ENCODE results near the gene GSDME.

GSDME gene

DNA sequence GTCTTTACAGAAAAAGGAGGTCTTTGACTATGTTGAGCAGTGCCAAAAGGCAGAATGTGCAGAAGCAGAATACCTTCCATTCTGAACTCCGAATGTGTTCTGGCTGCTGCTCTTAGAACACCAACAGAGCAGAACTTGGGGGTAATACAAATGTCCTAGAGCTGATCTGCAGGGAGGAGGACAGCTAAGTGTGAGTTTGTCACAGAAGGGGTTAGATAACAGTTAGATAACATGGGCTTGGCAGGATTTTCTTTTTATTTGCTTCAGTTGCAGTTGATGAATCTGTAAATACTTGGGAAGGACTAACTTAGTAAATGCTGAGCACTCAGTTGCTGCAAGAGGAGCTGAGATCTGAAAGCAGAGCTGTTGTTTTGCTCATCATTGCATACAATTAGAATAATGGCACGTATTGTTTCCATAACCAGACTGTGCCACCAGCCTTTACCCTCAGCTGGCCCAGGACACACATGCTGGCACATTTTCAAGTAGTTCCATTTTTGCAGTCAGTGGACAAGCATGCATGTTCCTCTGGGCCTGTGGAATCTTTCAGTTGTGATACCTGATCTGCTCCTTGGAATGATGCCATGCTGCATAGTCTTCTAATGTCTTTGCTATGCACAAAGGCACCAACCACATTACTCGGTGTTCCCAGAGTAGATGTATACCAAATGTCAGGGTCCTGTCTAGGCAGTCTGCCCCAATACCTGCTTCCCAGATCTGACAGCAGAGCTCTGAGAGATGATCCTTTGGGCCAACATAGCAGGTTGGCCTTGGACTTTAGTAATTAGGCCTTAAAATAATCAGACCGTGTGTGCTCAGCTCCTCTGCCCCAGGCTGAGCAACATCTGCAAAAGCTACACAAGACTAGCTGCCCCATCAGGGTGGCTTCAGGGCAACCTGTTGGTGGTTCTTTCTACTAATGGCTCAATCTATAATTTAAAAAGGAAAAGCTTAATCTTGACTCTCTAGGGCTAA, 55.7 kb downstream of the GSDME start:
- FAIRE-seq = no peak

DNA sequence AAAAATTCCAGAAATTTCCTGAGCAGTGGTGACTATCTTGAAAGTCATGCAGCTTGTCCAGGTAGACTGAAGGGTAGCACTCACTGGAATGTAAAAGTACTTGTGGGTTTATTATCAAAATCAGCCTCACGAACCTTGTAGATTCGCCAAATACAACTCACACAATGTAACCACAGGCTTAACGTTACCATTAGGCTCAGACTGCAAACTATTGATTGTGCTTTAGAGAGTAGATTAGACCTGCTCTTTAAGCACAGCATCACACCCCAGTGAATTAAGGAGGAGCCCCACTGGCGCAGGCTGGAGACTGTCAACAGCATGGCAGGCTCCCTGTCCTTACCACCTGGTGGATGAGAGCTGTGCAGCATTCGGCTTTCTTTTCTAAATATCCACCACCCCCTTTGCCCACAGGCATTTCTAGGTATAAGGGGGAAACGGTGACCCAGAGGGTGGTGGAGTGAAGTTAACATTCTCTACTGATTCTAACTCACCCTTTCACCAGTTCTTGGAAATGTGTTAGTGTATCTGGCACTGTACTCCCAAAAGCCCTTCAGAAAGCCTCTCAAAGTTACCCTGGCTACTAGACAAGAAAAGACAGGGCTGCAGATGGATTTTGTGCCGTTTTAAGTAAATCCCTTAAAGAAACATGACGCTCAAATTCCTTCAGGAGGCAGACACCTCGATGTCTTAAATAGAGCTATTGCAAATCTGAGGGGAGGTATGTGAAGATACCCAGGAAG, 56.6 kb downstream of the GSDME start:
- no peak for FAIRE-seq

DNA sequence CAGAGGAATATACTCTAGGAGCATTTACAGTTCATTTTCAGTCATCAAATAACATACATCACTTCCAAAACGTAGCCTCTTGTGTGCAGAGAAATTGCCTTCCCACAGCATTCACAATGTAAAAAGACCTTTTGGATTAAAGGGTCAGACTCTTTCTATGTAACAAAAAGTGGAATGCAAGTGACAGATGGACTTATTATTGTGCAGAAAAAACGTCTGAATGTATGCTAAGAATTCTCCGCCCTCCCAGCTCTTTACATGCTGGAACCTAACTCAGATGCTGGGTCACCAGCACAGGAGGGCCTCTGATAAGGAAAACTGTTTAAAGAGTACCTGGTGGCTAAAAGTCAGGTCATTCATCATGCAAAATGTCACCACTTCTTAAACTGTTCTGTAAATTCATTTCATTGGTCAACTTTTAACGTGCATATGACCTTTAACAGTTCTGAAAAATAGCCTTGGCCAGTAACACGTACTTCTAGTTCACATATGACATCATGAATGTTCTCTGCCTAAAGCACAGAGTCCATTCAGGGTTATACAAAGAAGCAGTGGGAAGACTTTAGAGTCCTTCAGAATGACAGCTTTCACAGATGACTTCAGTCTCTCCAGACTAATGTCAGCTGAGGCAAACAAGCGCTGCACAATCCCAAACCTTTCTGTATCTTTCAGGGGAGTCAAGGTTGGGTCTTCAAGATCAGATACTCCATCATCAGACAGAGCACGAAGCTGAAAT, 58.6 kb downstream of the GSDME start:
- FAIRE-seq = no peak

DNA sequence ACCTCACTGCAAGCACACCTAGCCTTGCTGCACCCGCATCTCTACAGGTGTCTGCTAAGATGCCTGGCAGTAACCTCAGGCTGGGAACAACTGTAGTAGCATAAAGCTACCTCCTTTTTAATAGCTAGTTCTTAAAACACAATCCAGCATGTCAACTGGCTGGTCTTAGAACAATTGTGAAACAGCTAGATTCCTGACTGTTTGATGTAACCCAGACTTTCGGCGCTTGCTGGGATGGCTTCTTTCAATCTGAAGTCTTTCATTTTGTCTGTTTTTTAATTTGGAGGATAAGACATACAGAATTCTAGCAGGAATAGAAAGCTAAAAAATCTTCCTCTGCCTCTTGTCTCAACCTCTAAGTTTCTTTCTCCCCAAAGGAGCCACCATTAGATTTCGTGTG, 59.8 kb downstream of the GSDME start:
- no peak for FAIRE-seq

DNA sequence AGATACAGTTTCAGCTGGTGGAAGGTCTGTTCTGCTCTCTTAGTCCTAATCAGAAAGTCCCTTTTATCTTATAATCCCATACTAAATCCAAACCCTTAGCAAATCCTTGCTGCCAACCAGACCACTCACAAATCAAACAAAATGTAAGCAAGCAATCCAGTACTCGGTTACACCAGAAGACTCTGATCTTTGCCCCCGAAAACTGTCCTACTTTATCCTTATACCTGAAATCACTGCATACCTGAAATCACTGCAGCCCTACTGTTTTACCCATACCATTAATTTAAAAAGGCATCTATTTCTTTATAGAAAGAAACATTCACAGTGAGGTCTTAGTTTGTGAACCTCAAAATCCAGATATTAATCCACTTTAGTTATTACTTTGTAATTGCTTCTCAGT, 64.7 kb downstream of the GSDME start:
- peak; percentile 27 for FAIRE-seq

DNA sequence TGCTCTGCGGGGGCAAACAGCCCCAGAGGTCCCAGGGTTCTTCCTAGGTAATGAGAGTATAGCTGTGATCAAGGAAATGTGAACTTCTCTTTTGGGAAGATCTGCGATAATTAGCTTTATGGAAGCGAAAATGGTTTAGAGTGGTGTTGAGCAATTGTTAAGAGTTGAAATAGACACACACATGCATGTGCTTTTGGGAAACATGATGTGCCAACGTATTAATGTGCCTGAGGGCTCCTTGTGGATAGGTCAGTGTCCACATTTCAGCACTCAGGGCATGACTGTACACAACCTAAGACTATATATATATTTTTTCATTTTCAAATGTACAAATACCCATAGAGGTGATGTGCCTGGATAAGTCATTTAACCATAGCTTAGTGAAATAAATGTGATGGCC, 67.0 kb downstream of the GSDME start:
- FAIRE-seq = no peak

DNA sequence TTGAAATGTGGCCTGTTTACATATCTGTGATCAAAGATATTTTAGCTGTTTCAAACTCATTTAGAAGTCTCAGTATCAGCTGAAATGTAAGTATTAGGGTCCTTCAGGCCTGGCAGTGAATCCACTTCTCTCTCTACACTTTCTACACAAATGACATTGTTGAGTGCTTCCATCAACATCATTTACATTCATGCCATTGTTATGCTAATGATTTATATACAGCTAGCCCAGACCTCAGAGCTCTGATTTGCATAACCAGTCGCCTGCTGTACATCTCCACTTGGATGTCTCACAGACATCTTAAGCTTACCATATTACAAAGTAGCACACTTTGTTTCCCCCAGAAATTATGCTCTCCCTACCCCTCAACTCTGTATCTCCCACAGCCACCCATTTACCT, 71.6 kb downstream of the GSDME start:
- FAIRE-seq = no peak

DNA sequence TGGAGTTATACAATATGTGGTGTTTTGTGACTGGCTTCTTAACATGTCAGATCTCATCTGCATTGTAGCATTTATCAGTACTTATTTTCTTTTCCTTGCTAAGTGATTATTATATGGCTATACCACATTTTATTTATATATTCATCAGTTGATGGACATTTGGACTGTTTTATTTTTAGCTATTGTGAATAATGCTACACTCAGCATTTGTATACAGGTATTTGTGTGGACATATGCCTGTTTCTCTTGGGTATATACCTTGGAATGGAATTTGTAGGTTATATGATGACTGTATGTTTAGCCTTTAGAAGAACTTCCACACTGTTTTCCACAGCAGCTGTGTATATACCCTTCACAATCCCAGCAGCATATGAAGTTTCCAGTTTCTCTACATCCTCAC, 86.5 kb downstream of the GSDME start:
- no peak for FAIRE-seq

DNA sequence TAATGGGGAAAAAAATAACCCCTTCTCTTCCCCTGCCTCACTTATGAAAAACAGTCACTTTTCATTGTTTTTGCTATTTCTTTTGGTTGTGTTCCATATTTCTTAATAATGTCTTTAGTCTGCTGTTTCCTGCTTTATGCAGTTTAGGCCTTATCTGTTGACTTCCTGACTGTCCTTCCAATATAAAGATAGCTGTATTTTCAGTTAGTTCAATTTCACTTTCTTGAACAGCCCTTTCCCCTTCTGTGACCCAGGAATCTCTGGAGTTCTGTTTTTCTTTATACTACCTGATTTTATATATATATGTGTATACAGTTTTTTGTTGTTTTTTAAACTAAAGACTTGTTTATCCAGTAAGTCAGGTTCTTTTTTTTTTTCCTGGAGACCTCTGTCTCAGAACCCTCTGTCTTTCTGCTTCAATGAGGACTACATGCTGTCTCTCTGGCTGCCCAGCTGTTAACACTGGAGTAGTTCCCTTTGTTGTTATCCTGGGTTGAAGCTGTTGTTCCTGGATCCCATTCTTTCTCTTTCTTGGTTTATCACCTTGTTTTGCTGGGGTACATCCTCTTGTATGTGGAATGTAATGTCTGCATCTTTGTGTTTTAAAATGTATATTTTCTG, 87.2 kb downstream of the GSDME start:
- no peak for FAIRE-seq

DNA sequence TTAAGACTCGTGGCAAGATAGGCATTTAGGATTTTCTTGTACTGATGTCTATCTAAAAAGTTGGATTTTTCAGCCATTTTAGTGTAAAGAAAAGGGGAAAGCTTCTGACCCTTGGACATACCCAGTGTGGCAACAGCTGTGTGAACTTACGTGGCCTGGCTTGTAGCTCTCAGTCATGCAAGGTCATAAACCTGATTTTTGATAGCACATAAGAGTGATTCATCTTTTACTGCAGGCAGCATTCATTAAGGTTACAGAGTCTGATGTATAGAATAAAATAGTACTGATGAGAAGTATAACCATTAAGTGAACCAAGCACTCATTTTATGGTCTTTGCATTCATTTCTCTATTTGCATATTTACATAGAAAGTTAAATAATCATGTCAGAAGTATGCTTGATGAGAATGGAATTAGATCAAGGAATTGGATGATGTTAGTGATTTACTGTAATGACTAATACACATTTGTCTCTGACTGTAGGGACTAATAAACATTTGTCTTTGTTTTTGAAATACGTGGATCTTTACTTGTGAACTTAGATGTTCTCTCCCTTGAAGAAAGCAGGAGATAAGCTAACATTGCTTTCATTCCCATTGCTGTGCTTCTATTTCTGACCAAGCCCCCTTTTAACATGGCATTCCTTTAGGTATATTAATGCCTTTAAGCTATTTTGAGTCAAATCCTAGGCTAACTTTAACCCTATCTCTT, 88.2 kb downstream of the GSDME start:
- no peak for FAIRE-seq

DNA sequence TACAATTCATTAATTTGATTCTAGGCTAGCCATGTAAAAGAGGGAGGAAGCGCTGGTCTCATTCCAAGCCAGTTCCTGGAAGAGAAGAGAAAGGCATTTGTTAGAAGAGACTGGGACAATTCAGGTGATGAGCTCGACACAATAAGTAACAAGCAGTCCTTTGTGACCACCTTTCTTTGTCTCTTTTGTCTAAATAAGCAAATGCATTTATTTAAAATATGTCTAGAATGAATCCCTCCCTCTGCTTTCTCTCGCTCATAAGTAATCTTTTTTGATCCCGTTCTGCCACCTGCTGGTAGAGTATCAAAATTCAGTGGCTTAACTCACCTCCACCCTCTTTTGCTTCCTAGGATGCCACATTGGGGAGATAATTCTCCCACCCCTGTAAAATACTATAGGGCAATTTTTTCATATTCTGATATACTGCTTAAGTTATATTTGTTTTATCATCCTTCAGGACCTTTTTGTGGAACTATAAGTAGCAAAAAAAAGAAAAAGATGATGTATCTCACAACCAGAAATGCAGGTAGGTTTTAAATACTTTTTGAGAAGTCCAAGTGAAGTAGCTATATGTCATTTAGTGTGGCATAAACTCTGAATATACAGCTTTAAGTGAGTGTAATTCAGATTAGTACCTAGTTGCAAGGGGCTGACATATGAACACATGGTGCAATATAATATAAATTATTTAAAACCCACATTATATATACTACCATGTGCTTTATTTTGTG, 91.5 kb downstream of the GSDME start:
- peak; percentile 53 for FAIRE-seq

DNA sequence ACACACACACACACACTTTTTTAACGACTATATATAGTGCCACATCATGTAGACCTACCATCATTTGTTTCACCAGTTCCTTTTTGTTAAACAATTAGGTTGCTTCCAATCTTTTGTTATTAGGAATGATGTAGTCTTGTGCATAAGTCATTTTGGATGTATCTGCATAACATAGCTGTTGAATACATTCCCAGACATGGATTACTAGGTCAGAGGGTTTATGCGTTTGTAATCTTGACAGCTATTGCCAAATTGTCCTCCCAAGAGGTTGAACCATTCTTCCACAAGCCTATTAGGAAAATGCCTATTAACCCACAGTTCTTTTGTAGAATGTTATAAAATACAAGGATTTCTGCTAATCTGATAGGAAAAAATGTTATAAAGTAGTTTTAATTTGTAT, 96.7 kb downstream of the GSDME start:
- no peak for FAIRE-seq

DNA sequence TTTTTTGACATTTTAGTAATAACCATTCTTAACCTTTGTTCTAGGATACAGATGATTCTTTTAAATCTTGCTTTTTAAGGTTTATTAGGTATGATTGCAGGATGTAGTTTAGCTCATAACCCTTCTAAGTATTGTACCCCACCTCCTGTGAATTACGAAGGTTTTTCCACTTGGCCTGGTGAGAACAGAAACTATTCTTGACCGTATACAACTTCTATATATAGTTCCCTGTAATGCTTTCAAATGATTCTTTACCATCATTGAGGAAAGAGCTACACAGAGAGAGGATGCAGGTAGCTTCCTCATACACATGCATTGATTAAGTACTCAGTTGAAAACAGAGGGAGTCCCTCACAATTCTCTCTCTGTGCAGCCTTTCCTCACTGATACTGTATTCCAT, 97.8 kb downstream of the GSDME start:
- FAIRE-seq = no peak

DNA sequence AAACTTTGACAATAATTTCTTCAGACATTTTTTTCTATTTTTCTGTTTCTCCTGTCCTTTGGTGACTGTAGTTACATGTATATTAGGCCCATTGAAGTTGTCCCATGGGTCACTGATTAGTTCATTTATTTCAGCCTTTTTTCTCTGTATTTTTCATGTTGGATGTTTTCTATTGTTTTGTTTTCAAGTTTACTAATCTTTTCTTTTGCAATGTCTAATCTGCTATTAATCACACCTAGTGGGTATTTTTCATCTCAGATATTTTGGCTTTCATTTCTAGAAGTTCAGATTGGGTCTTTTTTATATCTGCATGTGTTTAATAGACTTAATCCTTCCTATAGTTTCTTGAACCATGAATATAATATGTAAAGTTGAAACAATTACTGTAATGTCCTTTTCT, 99.3 kb downstream of the GSDME start:
- peak; percentile 51 for FAIRE-seq

DNA sequence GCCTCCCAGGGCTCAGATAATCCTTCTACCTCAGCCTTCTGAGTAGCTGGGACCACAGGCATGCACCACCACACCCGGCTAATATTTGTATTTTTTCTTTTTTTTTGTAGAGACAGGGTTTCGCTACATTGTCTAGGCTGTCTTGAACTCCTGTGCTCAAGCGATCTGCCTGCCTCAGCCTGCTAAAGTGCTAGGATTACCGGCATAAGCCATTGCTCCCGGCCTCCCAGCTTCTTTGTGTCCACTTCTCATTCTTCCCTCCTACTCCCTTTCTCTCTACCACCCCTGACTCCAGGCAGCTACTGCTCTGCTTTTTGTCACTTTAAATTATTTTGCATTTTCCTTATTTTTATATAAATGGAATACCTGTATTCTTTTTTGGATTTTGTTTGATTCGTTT, 100.7 kb downstream of the GSDME start:
- FAIRE-seq = no peak

DNA sequence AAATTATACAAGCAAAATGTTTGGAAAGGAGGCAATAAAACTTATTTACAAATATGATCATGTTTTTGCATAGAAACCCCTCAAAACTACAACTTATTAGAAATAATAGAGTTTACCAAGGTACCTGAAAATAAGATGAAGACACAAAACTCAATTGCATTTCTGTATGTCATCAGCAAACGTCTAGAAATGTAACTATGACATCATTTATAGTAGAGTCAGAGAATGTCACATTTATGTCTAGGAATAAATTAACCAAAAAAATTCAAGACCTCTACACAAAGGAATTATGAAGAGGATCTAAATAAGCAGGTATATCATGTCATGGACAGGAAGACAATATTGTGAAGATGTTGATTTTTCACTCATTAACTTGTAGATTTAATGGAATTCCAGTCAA, 103.0 kb downstream of the GSDME start:
- no peak for FAIRE-seq

DNA sequence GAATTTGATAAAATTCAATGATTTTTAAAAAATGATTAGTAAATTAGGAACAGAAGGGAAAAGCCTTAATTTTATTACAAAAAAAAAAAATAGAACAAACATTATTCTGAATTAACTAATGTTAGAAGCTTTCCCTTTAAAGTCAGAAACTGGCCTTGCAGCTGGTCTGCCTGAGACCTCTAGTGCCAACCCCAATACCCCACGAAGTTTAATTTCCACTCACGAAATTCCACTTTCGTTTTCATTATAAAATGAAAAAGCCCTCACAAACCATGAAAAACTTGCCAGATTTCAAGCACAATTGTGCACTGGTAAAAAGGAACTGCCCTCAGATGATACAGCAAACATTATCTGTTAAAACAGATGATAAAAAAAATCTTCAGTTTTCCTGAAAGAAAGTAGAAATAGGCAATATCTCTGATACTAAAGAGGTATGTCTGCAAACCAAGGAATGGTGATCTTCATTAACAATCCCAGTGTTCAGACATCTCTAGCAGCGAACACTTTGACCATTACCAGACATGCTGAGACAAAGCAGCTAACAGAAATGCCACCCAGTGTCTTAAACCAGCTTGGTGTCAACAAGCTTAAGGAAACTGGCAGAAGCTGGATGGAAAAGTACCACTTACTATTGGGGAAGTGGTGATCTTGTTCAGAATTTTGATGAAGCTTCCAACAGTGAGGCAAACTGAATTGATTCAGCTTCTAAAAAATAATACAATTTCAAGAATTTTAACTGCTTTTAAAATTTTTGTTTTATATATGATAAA, 103.8 kb downstream of the GSDME start:
- peak; percentile 70 for FAIRE-seq

DNA sequence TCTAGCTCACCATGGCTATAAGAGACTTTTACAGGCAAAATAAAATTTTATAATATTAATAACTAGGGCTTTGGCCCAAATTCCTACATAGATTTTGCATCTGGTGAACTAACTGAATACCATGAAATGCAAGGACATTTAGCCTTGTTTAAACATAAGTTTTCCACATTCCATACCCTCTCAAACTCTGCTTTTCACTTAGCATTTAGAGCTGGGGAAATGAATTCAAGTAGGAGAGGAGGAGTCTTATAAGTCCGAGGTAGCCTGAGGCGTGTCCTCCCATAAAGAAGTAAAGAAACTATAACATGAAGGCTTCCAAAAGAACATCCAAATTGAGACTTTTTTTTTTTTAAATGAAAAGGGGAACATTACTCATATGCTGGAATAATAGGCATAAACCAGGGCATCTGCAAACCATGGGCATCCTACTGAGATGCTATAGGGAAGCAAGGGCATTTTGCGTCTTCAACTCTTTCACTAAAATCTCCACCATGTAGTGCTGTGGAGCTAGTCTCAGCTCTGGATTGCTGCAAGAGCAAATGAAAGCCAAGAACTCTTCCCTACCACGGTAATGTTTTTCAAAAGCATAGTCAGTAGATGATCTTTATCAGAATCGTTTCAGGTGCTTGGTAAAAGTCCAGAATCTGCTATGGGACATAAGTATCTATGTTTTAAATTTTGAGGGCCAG, 104.9 kb downstream of the GSDME start:
- FAIRE-seq = no peak
